ENCODE data around the gene LDB2. TPM values are rescaled to one million over a fixed set of nuclear protein-coding genes. Genes with fewer than 3 reads are reported as not detected.

The LDB2 gene
- total RNA-seq, 1 donor from 2014 or later = 360 TPM

GRCh38 chr4:16884673-16885460, 13.6 kb downstream of the LDB2 start:
- no peak for DNase-seq (ENCODE audit: low read depth in 2 of 2)

GRCh38 chr4:16883806-16884205, 14.6 kb downstream of the LDB2 start:
- no peak for DNase-seq (ENCODE audit: low read depth in 2 of 2)

GRCh38 chr4:16881151-16881884, 17.1 kb downstream of the LDB2 start:
- no peak for DNase-seq (ENCODE audit: low read depth in 2 of 2)

- DNase-seq (ENCODE audit: low read depth in 2 of 2) = peak in 1 of 2 donors; percentile 69
Observed at GRCh38 chr4:16875487-16875886, 23.0 kb downstream of the LDB2 start.

- no peak for DNase-seq (ENCODE audit: low read depth in 2 of 2)
Observed at GRCh38 chr4:16869594-16870245, 28.7 kb downstream of the LDB2 start.

GRCh38 chr4:16868674-16869073, 29.8 kb downstream of the LDB2 start:
- DNase-seq (ENCODE audit: low read depth in 2 of 2) = no peak

GRCh38 chr4:16867827-16868226, 30.6 kb downstream of the LDB2 start:
- no peak for DNase-seq (ENCODE audit: low read depth in 2 of 2)

GRCh38 chr4:16866974-16867373, 31.5 kb downstream of the LDB2 start:
- no peak for DNase-seq (ENCODE audit: low read depth in 2 of 2)

GRCh38 chr4:16865897-16866283, 32.6 kb downstream of the LDB2 start:
- peak in 1 of 2 donors; percentile 59 for DNase-seq (ENCODE audit: low read depth in 2 of 2)

GRCh38 chr4:16865209-16865896, 33.1 kb downstream of the LDB2 start:
- DNase-seq (ENCODE audit: low read depth in 2 of 2) = peak in 1 of 2 donors; percentile 44

- peak in 1 of 2 donors; percentile 55 for DNase-seq (ENCODE audit: low read depth in 2 of 2)
Observed at GRCh38 chr4:16864199-16864598, 34.2 kb downstream of the LDB2 start.

- DNase-seq (ENCODE audit: low read depth in 2 of 2) = peak; percentile 65 to 92
Observed at GRCh38 chr4:16862697-16863096, 35.7 kb downstream of the LDB2 start.

GRCh38 chr4:16860516-16860915, 37.9 kb downstream of the LDB2 start:
- peak; percentile 42 to 90 for DNase-seq (ENCODE audit: low read depth in 2 of 2)

GRCh38 chr4:16859031-16859430, 39.4 kb downstream of the LDB2 start:
- DNase-seq (ENCODE audit: low read depth in 2 of 2) = peak in 1 of 2 donors; percentile 24

- peak; percentile 88 to 97 for DNase-seq (ENCODE audit: low read depth in 2 of 2)
Observed at GRCh38 chr4:16858275-16858752, 40.1 kb downstream of the LDB2 start.

GRCh38 chr4:16857425-16857824, 41.0 kb downstream of the LDB2 start:
- DNase-seq (ENCODE audit: low read depth in 2 of 2) = peak; percentile 28 to 45

- DNase-seq (ENCODE audit: low read depth in 2 of 2) = no peak
Observed at GRCh38 chr4:16853640-16854039, 44.8 kb downstream of the LDB2 start.

- no peak for DNase-seq (ENCODE audit: low read depth in 2 of 2)
Observed at GRCh38 chr4:16852644-16853043, 45.8 kb downstream of the LDB2 start.

- DNase-seq (ENCODE audit: low read depth in 2 of 2) = peak; percentile 32 to 62
Observed at GRCh38 chr4:16852228-16852627, 46.2 kb downstream of the LDB2 start.

GRCh38 chr4:16846540-16847117, 51.8 kb downstream of the LDB2 start:
- no peak for DNase-seq (ENCODE audit: low read depth in 2 of 2)
